Stimulated activated CD4-positive, alpha-beta T cell treated with anti-CD3 and anti-CD28 coated beads, Interleukin-4, amount 100 ng/mL, for 24 hours (primary cell): ENCODE data around the gene ASCL2.

Experiments
- DNase-seq: peaks from one replicate; pipeline ENCODE4 v3.0.0-alpha.2; 2020

The ASCL2 gene, protein sequence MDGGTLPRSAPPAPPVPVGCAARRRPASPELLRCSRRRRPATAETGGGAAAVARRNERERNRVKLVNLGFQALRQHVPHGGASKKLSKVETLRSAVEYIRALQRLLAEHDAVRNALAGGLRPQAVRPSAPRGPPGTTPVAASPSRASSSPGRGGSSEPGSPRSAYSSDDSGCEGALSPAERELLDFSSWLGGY

DNA sequence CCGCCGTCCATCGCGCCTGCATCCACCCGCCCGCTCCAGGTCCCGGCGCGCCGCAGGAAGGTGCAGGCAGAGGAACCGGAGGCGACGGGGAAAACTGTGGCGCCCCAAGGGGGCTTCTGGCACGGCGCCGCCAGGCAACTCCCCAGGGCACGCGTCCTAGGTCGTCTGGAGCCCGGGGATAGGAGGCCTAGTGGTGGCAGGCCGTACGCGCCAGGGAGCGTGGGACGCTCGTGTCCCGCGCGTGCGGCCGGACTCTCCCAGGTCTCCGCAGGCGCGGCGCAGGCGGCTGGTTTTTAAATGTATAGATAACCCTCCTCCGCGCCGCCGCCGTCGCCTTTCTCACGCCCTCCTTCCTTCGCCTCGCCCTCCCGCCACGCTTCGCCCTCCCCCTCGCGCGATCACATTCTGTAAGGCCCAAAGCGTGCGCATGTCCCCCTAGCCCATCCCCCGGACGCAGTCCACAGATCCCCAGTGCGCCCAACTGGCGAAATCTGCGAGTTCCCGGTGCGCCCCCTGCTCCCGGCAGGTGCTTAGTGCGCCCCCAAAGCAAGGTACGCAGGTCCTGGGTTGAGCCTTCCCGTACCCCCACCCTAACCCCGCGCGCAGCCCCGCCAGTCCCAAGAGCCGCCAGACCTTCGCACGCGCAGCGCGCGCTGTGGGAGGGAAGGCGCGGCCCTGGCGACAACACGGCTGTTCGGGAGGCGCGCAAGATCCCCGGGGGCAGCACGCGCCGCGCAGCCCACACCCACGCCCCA, at the start of gene ASCL2:
Gene ASCL2 (minus strand): TSS at position 267 of the 755 bp plus-strand sequence. CDS start 256 bp downstream, at position 11.
- DNase-seq: no peak

DNA sequence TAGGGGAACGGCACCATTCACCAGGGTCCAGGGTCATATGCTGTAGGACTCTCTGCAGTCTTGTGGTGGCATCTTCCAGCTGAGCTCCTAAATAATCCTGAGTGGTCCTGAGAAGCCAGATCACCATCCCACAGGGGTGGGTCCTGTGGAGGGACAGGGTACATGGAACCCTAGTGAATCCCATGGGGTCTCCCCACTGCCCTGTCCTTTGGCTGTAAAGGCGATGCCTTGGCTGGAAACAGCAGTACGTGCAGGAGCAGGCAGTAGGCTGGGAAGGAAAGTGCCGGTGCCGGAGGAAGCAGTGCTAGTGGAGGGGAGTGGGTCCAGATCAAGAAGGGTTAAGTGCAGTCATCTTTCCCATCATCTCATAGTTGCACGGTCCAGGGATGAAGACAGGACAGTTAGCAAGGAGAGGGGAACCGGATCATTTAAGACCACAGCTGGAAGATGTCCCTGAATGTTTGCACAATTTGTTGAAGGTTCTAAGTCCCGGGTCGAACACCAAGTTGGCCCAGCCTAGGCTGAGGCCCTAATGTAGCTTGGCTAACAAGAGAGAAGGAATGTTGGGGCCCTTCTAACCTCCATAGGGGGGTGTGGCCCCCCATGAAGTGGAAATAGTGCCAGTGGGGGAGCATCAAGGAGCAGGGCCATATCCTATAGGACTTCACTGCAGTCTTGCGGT, 49.5 kb upstream of the ASCL2 start:
- DNase-seq: no peak

DNA sequence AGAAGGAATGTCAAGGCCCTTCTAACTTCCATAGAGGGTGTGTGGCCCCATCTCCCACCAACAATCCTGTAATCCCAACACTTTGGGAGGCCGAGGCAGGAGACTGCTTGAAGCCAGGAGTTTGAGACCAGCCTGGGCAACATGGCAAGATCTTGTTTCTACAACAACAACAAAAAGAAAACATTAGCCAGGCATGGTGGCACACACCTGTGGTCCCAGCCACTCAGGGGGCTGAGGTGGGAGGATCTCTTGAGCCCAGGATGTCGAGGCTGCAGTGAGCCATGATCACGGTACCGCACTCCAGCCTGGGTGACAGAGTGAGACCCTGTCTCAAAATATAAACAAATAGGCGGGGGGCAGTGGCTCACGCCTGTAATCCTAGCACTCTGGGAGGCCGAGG, 48.3 kb upstream of the ASCL2 start:
- DNase-seq: no peak

DNA sequence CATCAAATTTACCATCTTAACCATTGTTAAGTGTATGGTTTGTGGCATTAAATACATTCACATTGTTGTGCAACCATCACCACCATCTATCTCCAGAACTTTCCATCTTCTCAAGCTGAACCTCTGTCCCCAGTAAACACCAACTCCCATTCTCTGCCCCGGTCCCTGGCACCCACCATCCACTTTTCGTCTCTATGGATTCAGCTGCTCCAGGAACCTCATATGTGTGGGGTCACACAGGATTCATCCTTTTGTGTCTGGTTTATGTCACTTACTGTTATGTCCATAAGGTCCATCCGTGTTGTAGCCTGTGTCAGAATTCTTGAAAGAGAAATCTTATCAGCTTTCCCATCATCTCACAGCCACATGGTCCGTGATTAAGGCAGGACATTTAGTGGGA, 47.7 kb upstream of the ASCL2 start:
- no peak for DNase-seq

DNA sequence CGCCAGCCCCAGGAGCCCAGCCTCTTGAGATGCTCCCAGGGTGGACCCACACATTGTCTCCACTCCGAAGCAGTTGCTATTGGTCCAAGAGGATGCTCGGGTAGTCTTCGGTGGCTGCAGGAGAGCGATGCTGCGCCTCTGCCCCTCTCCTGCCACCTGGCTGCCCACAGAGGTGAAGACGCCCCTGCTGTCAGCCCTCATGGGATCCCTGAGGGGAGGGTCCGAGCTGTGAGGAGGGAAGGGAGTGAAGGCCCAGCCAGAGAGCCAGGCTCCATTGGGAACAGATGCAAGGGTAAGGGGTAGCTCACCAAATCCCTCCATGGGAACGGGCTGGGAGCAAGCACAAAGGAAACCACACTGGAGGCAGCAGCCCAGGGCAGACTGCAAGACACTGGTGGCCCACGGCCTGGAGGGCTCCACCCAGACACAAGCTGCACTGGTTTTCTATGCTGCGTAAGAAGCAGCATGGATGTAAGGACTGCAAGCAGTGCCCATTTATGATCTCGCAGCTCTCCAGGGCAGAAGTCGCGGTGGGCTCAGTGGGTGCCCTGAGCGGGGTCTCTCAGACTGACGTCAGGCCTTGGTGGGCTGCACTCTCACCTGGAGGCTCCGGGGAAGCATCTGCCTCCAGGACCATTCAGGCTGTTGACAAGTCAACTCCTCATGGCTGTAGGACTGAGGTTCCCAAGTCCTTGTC, 47.1 kb upstream of the ASCL2 start:
- no peak for DNase-seq

DNA sequence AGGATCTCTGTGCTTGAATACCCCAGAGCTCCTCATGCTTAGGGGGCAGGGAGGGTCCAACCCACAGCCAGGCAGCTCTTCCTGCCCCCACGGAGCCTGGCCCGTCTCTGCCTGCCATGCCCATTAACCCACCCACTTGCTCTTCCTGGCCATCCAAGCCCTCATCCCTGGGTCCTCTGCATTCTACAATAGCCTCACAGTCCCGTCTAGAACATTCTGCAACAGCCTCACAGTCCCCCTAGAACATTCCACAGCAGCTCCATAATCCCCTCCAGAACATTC, 46.5 kb upstream of the ASCL2 start:
- DNase-seq: no peak

DNA sequence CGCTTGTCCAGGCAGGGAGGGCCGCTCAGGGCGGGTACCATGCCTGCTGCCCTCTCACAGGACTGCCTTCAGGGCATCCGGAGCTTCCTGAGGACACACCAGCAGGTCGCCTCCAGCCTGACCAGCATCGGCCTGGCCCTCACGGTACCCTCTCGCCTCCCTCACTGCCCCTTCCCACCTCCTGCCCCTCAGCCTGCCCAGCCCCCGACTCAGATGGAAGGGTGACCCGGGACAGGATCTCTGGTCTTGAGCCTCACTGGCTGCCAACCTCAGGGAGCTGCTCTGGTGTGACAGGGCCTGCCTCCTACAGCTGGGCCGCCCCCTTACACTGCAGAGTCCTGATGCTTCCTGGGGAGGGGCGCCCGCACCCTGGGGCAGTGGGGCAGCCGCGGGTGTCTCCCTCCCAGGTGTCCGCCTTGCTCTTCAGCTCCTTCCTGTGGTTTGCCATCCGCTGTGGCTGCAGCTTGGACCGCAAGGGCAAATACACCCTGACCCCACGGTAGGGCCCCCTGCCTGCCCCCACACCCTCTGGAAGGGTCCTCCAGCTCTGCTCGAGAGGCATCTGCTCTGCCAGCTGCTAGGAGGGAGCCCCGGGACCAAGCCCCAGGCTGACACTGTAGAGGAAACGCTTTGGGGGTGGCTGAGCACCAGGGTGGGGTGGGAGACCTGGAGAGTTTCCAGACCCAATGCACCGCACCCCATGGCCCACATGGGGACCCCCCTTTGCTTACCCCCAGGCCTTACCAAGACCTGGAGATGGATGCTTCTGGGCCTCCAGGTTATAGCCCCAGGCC, 46.0 kb upstream of the ASCL2 start:
- DNase-seq: no peak

DNA sequence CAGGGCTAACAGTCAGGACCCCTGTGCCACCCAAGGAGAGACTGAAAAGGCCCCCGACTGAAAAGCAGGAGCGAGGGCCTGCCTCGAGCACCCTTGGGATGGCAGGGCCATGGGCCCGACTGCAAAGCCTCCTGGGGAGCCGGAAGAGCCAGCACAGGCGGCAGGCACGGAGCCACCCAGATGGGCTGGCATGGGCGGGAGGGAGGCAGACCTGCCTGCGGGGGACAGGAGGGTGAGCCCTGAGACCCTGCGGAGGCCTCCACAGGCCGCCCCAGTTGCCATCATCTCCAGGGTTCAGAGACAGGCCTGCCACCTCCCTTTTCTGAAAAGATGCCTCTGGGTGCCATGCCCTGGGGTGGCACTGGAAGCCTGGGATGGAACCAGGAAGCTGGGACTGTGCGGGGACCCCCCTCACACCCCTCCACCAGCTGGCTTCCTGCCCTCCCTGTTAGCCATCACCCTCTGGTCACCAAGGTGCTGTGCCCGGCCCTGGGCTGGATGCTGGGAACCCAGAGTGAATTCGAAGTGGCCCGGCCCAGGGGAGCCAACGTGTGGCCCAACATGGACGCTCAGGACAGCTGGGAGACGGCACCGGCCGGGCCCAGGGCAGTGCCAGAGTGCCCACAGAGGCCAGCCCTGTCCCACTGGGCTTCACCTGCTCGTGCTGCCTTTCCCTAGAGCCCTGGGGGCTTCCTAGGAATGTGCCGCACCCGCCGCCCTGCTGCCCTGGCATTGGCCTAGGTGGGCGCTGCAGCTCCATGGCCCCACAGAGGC, 45.2 kb upstream of the ASCL2 start:
- DNase-seq: no peak

DNA sequence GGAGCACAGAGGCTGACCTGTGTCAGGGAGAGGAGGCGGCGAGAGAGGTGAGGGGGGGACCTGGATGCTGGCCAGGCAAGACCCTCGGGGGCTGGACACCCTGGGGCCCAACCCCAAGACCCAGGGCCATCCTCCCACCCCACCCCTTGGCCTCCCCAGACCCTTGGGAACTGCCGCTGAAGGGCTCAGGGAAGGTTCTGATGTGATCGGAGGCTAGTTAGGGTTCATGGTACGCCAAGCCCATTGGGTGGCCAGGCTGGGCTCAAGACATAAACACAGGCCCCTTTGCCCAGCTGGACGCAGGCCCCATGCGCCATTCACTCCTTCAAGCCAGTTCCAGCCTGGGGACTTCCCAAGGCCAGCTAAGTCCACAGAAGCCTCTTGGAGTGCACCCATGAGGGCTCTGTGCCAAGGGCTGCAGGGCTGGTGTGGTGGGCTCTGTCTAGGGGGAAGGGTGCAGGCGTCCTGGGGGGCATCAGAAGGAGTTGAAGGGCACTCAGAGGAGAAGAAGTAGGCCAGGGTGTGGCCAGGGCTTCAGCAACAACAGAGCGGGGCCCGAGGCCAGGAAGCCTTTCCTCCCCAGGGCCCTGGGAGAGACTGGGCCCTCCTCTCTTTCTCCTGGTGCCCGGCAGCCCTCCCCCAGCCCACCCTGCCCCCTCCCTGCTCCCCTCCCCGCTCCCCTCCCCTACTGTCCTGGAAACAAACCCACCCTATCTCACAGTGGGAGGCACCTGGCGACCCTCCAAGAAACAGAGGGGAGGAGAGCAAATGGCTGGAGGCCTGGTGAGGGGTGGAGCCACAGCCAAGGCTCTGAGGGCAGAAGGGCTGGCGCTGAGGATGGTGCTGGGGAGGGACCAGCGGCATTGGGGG, 44.4 kb upstream of the ASCL2 start:
- DNase-seq: no peak

DNA sequence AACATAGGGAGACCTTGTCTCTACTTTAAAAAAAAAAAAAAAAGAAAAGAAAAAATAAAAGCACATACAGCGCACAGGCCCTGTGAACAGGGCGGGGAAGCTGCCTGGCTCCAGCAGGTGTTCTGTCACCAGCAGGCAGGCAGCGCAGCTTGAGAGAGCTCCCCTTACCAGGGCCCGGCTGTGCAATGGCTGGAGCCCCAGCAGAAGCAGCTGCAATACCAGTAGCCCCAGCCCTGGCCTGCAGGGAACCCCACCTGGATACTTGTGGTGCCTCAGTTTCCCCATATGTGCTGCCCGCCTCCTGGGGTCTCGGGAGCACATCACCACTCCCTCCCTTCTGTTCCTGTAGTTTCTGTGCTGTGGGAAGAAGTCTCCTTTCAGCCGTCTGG, 43.7 kb upstream of the ASCL2 start:
- no peak for DNase-seq

DNA sequence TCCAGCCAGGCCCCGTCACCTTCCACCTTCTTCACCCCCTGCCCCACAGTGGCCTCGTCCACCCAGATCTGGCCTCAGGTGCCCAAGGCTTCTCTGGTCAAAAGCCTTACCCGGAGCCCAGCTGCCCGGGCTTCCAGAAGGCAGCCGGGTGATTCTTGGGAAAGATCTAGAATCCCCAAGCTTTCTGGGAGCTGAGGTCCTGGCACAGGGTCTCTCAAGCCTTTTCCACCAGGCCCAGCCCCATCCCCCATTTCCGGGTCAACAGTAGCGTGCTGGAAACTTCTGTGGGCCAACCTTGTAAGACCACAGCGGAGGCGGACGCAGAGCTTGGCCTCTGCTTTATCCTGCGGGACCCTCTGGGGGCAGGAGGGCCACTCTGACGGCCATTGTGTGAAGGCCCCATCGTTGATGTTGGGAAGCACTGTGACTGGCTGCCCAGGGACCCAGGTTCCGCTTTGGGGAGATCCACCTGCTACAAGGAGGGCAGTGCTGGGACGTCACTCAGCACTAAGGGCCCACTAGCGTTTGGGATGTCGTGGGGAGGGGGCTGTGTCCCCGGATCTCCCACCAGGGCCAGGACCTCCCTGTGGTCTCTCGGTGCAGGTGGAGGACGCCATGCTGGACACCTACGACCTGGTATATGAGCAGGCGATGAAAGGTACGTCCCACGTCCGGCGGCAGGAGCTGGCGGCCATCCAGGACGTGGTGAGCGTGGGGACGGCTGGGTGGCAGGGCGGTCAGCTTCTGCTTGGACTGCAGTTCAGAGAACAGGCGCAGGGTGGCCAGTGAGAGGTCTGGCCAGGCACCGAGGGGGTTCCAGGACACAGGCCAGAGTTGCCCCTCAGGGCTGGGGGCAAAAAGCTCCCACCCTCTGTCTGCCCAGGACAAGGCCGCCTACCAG, 42.9 kb upstream of the ASCL2 start:
- DNase-seq: no peak

DNA sequence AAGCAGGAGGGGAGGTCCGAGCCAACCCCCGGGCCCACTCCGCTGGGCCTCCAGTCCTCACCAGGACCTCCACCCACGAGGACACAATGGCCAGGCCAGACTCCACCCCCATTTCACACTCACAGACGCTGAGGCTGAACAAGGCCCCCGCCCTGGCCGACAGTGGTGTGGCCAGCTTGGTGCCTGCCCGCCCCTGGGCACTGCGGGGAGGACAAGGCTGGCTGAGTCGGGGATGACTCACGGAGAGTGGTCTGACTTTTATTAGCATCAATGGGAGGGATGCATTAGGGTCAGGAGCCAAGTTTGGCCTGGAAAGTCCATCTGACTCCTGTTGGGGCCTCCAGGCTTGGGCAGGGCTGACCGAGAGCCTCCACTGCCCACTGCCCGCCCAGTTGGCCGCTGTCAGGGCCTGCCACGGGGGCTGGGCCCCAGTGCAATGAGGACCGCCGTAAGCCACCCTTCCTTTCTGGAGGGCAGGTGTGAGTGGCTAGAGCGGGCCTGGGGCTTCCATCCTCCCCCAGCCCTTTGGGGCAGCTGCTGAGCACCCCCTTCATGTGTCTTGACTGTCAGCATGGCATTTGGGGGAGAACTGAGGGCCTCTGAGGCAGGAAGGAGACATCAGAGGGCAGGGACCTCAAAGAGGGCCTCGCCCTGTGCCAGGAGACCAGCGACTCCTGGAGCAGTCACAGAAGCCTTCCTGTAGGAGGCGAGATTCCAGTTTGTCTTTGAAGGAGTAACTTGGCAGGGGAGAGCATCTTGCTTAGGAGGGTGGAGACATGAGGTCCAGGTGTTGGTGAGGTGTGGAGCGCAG, 42.0 kb upstream of the ASCL2 start:
- no peak for DNase-seq

DNA sequence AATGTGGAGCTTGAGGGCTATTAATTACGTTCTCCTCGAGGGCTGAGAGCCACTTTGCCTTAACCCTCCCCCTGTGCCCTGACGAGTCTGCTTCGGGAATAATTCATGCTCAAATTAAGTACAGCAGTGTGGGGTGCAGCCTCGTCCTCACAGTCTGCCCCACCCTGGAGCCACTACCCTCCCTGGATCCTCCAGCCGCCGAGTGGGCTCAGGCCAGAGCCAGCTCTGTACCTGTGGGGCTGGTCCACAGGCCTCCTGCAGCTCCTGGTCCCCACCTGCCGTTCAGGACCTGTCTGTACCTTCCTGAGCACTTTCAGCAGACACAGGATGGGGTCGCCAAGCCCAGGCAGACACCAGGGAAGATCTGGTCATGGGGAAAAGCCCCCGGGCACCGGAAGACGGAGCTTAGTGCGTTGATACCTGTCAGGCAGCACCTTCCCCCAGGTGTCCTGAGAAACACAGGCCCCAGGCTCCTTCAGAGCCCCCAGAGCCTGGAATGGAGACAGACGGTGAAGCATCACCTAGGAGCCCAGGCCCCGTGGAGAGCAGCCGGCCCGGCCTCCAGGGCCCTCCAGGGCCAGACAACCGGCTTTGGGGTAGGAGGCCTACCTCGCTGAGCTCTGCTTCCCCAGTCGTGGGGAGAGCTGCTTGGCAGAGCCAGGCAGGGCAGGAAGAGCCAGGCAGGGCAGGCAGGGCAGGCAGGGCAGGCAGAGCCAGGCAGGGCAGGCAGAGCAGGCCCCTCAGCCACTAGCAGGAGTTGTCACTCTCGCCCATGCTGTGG, 41.2 kb upstream of the ASCL2 start:
- no peak for DNase-seq

DNA sequence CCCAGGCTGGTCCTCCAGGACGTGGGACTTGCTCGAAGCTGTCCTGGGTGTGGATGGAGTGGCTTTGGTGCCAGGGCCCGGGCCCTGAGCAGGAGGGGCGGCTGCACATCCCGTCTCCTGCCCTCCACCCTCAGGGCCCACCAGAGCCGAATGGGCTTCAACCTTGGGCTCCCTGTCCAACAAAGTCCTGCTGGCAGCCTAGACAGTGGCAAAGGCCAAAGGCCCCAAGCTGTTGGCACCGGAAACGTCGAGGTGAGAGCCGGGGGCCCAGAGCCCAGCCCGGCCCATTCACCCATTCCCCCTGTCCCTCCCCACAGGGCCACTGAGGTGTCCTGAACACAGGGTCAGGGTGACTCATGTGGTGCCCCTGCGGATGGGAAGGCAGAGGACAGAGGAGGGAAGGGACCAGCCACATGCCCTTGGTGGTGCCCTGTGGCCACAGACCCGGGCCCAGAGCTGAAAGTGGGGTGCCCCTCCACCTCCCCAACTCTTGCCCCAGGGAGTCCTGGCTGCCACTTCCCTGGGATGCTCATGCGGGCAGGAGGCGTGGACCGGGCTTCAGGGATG, 40.5 kb upstream of the ASCL2 start:
- no peak for DNase-seq

DNA sequence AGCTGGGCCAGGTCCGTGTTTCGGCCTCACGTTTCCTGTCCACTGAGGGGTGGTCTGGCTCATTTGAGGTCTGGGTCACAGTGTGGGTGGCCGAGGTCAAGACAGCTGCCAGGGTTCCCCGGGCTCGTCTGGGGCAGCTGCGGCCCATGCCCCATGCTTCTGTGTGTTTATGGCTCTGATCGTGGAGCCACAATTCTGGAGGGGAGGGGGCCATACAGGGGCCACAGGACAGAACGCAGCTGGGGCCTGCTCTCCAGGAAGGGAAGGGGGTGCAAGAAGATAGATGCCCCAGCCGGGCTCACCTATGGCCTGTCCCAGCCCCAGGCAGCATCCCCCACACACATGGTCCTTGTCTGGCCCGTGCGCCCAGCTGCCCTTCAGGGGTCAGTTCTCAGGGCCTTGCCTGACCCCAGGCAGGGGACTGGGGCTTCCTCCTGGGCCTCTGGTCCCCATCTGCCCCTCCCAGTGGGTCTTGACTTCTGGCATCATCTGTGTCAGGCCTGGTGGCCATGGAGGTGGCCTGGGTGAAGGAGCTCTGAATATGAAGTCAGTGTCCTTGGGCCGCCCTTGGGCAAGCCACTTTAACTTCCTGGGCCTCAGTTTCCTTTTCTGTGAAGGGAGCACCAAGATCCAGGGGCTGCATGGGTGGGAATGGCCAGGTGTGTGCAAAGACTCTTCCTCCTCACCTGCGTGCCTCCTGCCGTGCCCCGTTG, 39.8 kb upstream of the ASCL2 start:
- no peak for DNase-seq

DNA sequence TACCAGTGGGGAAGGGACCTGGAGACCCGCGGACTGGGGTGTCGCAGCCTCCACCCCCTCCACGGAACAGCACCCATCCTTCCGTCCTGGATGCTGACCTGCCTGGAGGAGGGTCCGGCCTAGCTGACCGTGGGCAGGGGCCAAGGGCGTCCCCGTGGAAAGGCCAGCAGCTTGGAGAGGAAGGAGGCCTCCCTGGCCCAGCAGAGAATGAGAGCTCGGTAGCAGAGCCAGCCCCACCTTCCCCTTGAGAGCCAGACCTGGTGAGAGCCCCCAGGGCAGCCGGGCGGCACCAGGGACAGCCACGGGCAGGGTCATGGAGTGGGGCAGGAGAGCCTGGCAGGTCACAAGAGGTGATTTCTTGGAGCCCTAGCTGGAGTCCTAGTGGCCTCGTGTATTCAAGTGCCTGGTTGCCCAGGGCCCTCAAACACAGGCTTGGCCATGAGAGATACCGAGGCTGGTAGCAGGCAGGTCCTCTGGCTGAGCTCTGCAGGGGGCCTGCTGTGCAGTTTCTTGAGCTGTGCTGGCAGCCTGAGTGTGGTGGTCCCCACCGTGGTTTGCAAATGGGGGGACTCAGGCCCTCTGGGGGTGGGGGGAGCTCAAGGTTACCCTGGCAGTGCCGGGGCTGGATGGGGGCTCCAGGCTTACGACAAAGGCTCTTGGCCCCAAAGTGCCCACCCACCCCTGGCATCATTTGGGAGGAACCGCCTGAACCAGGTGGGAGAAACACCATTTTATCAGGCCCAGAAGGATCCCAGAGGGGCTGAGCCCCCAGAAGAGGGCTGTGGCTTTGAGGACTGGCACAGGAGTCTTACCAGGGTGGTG, 39.1 kb upstream of the ASCL2 start:
- DNase-seq: no peak
